HG02973 (cell line): ENCODE results near the gene VAT1L.

Source experiments
- ATAC-seq: cut with Tn5 transposase; IDR thresholded peaks from one replicate; pipeline ENCODE4 v1.9.1; 2021; ENCODE audit warnings: moderate library complexity; ENCODE audit not compliant: unreplicated experiment

Gene VAT1L

DNA sequence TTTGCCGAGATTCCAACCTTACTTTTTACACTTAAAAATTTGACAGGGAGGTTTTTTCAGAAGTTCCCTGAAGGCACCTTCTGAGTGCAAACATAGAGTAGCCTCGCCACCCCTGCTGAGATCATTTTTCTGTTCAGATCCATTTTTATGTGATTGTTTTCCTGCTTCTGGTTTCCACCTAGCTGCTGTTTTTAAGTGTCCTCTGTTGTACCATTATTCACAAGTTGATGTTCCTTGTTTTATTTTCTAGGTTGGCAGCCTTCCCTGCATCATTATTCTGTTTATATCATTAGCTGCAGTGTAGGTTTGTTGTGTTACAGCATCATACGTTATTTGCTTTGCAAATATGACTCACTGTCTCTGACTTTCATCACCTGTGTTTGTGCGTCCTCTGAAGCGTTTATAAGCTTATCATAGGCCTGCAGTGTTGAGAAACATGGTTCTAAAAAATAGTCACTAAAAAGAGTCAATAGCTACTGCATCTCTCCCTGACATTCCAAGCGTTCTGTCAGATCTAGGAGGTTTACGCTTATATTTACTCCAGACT lies 117.1 kb downstream of the VAT1L start:
- no peak for ATAC-seq

DNA sequence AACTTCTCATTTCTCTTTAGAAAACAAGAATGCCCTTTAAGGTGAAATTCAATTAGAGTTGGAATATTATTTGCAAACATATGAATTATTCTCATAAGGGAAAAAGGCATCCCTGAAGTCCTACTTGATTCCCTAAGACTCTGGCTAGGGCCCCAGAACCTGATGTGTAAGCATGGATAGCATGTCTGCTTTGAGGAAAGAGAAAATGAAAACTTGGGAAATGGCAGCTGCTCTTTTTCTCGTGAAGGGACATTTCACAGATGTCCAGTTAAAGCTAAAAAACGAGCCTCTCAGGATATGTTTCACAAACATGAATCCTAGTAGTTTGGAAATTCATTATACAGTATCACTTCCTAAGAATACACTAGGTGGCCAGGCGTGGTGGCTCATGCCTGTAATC lies 121.7 kb downstream of the VAT1L start:
- ATAC-seq: no peak

DNA sequence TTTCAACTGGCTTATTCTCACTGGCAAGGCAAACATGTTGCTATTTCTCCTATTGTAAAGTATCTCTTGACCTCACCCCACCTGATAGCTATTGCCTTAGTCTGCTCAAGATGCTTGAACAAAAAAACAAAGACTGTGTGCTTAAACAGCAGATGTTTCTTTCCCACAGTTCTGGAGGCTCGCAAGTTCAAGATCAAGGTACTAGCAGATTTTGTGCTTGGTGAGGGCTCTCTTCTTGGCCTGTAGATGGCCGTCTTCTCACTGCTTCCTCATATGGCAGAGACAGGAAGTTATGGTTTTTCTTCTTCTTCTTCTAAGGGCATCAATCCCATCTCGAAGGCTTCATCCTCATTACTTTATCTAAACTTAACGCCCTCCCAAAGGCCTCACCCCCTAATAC lies 124.3 kb downstream of the VAT1L start:
- no peak for ATAC-seq

DNA sequence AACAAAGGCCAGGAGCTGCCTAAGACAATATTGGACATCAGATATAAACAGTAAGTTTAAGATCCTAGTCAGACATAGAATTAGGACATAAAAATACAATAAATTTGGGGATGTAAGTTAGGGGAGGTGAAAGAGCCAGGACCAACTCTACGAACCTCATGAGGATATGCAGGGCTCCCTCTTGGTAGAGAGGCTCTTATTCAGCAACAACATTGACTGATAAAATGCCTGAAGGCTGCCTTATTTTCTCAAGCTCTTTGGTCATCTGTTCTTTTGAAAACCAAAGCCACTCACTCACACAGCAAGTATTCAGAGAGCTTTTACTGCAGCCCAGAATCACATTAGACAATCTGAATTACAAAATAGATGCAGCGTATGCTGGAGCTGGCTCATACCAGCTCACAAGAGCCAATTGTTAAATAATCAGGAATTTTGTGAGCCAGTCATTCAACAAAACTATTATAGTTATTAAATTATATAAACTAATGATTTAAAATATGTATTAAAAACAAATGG lies 125.4 kb downstream of the VAT1L start:
- no peak for ATAC-seq

DNA sequence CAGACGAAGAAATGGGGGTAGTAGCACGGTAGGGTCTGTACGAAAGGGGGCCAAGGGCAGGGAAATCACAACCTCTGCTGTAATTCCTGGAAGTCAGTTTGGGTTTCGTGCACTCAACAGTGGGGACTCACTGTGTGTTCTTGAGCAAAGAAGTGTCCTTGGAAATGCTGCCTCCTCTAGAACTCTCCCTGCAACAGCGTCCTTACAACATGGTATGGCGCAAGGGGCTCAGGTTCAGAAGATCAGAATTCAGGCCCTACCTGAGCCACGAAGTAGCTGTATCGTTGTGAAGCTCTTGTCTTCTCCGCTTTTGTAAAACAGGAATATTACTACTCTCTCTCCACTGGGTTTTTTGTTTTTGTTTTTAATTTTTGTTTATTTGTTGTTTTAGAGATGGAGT lies 127.7 kb downstream of the VAT1L start:
- ATAC-seq: no peak

DNA sequence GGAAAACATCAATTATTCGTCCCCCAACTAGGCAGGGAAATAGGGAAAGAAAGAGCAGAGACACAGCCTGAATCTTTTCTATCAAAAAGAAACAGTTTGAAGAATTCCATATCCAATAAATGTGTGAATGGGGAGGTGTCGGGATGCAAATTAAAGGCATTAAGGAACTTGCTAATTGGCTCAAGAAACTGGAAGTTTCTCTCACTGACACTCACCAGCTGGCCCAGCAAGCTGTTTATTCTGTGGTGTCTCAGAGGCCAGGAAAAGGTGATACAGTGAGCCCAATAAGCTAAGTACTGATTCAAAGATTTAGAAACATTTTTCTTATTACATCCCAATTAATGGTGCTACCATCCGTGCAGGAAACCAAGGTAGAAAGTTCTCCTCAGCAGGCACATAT lies 129.6 kb downstream of the VAT1L start:
- no peak for ATAC-seq

DNA sequence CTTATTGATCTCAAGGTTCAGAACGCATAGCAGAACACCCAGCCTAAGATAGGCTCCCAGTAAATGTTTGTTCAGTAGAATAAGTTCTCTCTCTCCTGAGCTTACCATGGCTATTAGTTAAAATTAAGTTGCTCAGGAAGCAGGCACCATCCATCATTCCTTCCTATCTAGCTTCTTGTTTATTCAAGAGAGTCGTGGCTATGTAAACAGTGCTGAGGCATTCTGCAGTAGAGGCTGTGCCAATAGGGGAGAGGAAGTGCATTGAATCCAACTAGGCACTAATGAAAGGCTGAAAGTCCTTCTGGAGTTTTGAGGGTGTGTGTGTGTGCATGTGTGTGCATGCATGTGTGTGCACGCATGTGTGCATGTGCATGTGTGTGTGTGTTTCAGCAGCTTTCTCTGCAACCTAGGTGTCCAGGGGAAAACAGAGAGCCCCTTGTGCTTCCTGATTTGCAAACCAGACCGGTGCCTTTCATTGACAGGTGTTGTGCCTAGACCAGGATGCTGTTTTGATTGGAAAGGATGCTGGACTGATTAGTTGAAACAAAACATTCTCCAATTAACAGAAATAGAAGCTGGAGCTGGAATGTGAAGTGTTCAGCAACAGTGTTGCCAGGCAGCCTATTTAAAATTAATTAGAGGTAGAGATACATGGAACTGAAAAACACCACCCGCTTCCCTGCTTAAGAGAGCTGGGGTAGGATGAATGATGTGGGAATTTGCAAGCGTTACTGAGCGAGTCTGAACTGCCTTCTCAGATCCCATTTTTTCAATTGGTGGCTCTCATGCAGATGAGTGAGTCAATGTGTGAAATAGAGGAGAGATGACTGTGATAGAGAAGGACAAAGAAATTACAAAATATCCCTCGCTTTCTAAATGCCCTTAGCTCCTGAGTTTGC lies 130.7 kb downstream of the VAT1L start:
- ATAC-seq: no peak

DNA sequence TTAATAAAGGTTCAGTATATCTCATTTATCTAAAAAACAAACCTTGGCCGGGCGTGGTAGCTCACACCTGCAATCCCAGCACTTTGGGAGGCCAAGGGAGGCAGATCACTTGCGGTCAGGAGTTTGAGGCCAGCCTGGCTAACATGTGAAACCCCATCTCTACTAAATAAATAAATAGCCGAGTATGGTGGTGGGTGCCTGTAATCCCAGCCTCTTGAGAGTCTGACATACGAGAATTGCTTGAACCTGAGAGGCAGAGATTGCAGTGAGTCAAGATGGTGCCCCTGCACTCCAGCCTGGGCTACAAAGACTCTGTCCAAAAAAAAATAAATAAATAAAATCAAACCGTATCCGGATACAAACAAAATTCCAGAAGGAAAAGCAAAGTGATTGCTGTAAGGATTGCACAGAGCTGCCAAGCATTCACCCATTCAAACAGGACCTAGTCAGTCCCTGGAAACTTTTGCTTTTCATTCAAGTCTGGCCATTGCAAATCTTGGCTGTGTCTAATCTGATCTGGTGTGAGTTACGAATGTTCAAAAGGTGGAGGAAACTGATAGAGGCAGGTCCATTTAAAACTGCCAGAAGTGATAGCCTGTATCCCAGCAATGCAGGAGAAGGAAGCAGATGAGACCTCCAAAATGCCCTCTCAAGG lies 131.5 kb downstream of the VAT1L start:
- no peak for ATAC-seq

DNA sequence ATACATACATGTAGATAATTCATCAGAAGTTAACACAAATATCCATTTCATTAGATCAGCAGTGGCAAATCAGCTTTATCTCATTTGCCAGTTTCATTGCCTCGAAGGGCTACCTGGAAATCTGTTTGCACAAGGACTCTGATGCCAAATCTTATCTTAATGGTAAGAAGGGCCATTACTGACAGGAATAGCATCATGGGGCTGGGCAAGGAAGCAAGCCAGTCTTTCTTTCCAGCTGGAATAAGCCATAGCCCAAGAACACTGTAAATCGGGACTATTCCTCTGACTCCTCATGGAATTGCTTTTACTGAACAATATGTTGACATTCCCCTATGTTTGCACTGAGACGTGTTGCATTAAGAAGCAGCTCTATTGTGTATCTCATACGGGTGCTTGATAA lies 132.6 kb downstream of the VAT1L start:
- no peak for ATAC-seq

DNA sequence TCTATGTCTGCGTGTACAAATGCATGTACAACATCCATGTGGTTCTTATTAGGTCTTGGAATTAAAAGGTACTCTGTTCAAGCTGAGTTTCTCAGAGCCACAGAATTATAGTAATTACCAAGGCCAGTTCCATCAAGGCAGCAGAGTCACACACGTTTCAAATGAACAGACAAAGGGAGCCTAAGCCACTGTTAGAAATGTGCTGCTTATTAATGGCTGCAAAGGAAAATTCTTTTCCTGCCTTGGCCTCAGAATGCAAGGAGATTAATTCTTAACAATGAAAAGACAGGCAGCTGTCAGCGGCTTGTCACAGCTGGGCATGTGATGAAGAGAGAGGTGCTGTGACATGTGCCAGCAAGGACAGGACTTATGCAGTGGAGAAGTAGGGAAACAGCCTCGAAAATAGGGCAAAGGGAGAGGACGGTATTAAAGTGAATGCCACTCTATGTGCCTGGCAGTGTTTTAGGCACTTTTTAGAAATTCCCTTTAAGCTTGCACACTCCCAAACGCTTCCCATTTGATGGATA lies 133.9 kb downstream of the VAT1L start:
- ATAC-seq: no peak

DNA sequence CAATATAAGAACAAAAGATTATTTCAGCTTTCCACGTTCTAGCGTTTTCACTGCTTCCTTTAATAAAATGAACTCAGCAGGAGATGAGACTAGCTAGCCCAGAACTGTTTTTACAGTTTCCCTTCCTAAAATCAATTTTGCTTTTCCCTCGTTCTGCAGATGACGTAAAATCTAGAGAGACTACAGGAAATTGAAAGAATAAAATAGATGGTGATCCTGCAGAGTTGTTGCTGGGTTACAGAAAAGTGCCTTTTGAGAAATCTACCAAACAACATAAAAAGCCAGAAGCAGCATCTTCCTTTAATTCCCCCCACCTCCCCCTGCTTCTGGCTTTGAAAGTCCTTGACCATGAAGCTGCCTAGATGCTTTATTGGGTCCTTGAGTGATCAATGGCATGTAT lies 137.2 kb downstream of the VAT1L start:
- no peak for ATAC-seq

DNA sequence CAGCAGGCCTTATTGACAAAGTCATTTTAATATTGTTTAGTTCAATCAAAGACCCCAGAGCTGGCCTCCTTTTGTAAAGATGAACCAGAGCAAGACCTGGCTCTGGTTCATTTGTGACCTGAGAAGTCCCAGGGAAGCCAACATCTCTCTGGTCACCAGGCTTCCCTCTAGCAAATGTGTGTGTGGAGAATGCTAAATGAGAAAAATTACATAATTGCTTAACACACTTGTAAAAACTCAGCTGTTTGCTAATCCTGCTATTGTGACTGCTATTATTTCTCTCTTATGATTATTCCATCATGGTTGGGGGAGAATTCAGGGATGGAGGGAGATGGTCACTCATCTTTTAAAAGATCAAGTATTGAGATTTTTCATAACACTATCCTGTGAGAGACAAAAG lies 139.7 kb downstream of the VAT1L start:
- ATAC-seq: no peak

DNA sequence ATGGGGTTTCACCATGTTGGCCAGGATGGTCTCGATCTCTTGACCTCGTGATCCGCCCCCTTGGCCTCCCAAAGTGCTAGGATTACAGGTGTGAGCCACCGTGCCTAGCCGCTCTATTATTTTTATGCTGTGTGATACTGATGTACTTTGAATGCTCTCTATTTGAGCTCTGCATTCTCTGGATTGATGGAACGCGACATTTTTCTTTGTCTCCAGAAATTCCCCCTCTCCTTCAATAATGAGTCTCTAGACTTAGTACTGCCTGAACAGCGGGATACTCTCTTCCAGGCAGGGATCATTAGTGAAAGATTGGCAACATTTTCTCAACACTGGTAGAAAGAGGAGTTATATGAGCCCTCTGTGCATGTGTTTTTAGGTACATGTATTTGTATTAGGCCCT lies 140.6 kb downstream of the VAT1L start:
- no peak for ATAC-seq

DNA sequence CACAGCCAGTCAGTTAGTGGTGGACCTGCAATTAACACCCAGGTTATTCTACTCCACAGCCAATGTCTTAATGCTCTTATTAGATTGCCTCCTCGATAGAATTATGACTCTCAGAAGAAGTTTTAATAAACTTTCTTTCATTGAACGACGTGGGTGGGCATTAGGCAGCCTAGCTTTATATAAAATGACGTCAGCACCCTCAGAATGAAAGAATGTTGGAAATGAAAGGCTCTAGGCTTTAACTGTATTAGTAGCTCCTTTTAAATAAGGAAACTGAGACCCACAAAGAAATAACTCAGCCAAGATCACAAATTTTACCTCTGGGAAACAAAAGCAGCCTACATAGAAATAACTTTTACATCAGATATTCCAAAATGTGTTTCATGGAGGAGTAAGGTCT lies 142.7 kb downstream of the VAT1L start:
- no peak for ATAC-seq

DNA sequence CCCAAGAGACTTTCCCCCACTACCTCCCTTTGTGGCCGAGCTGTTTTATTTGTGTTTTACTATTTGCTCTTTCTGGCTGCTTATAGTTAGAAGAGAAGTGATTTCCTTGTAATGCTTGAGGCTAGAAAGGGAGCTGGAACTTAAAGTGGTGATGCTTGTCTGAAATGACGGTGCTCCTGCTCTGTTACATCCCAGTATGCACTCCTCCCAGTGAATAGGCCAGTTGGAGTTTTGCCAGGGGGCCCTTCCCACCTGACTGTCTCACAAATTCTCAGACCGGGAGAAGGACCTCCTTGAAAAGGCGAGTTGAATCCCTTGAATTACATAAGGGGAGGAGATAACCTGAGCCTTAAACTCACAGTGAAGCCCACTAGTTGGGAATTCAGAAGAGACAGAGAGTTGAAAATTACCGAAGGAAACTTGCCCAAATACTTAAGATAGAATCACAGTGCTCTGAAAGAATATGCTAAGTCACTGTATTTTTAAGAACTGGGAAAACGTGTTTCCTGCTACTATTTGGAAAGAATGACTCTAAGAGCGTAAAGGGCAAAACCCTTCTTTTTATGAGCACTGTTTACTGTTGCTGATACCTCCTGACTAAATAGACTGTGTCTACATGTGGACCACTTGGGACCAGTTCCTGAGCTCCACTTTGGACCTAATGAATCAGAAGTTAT lies 149.2 kb downstream of the VAT1L start:
- no peak for ATAC-seq

DNA sequence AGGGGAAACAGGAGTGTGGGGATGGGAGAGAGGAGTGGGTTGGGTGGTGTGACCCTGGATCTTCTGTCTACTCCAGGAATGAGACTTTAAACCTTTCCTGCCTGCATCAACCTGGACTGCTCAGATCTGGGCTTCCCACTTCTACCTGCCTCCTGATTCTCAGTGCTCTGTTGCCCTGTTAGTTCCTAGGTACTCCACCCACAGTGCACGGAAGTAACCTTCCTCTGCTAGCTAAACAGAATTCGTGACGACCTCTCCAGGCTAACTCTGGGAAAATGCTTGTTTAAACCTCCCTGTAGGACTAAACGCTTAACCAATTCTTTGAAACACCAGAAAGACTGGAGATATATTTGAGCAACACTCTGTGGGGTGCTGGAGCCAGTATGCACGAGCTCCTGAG lies 150.5 kb downstream of the VAT1L start:
- ATAC-seq: no peak

DNA sequence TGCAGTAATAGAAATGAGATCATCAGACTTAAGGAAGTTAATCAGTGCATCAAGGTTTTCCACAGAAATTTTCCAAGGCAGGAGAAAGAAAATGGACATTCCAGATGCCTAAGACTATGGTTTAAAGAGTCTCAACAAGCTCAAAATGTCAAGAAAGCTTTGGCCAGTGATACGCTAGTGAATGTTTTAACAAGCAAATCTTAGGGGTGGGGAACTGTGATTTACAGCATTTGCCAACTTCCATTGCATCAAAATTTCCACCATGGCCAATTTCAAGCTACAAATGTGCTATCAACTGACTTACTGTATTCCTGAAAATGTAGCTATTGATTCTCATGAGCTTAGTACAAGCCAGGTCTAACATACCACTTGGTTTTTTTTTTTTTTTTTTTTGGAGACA lies 151.6 kb downstream of the VAT1L start:
- no peak for ATAC-seq

DNA sequence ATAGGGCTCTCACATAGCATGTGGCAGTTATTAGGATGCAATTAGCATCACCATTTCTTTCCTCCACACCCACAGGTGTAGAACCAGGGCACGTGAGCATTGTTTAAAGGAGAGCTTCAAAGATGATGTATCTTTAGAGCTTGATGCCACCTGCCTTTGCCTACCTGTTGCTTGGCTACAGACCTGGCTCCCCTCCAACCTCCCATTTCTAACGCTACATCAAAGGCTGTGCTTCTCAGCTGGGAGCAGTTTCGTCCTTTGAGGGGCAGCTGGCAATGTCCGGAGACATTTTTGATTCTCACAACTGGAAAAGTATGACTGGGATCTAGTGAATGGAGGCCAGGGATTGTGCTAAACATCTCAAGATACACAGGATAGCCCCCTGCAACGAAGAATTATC lies 155.4 kb downstream of the VAT1L start:
- ATAC-seq: no peak

DNA sequence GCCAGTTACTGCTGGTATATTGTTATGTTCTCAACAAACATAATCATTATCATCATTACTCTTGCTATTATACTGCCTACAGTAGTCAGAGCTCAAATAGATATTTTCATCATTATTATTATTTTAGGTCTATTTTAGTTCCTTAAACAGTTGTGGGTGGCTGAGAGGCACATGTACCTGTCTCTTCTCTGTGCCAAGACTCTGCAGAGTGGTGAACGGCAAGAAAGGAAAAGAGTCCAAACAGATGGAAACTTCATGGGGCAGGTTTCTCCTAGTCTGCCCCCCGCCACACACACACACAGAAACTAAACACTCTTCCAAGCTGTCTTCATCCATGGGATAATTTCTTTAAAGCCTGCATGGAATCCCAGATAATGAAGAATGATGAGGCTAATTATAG lies 156.3 kb downstream of the VAT1L start:
- ATAC-seq: no peak

DNA sequence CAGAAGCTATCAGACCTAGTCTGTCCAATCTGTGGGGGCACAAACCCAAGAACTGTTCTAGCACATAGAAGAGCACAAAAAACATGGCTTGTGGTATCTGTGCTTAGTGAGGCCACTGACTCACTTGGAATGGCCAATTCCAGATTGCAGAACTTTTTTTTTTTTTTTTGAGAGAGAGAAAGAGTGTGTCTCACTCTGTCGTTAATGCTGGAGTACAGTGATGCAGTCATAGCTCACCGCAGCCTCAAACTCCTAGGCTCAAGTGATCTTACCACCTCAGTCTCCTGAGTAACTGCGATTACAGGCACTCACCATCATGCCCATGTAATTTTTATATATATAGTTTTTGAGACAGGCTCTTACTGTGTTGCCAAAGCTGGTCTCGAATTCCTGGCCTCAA lies 156.8 kb downstream of the VAT1L start:
- no peak for ATAC-seq

DNA sequence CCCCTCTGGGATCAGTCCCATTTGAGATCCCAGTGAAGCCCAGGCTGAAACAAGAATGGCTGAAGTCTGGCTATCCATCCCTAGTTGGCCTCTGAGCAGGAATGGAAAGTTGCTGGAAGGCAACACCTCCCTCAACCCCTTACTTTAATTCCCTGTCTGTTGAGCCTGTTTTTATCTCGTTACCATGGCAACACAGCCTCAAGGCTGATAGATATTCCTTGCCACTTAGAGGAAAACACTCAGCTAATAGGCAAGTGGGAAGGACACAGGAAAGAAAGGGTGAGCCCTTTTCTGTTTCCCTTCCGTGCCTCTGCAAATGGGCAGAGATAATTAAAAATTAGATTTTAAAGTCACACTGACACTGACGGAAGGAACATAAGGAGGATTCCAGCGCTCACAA lies 158.5 kb downstream of the VAT1L start:
- no peak for ATAC-seq
